ENCODE measurements around the gene DCAF17. TPM values are rescaled to one million over a fixed set of nuclear protein-coding genes. Genes with fewer than 3 reads are reported as not detected.

The DCAF17 gene
- total RNA-seq, 2 experiments from 2014 or later = 21.1 to 21.3 TPM

Other genes with a start within 250 kb of the DCAF17 start
- 10 to 100 TPM; 32.9 to 34.5 TPM for gene METTL8, start 236 bp upstream of the DCAF17 start, total RNA-seq
- gene CYBRD1, start 88.2 kb downstream of the DCAF17 start, total RNA-seq = under 1 TPM; 0.76 to 0.77 TPM

Measured in activated naive CD4-positive, alpha-beta T cell treated with anti-CD3 and anti-CD28 coated beads for 36 hours (primary cell).